Loucy (cell line): ENCODE data around the gene DCHS2.

Source experiments
- H2AFZ ChIP-seq: fragments of 200-600 bp; sonication (generic); 2 replicates; pipeline ENCODE4 v1.6.0; 2016; ENCODE audit warnings: antibody characterized with exemption, mild to moderate bottlenecking, low read length, moderate library complexity
- H3F3A ChIP-seq: fragments of 200-600 bp; 2 replicates; pipeline ENCODE4 v1.6.0; 2016; ENCODE audit warnings: antibody characterized with exemption, low read depth, mild to moderate bottlenecking
- H3K27me3 ChIP-seq: fragments of 200-600 bp; sonication (generic); 2 replicates; pipeline ENCODE4 v1.6.1; 2014; ENCODE audit warnings: low read length, mild to moderate bottlenecking; ENCODE audit not compliant: insufficient read depth, poor library complexity, severe bottlenecking
- H3K36me3 ChIP-seq: fragments of 200-600 bp; sonication (generic); 2 replicates; pipeline ENCODE4 v1.6.1; 2016; ENCODE audit warnings: low read length; ENCODE audit not compliant: insufficient read depth
- H3K4me1 ChIP-seq: fragments of 200-600 bp; sonication (generic); 2 replicates; pipeline ENCODE4 v1.5.1; 2014; ENCODE audit warnings: low read length, mild to moderate bottlenecking; ENCODE audit not compliant: insufficient read depth, poor library complexity, severe bottlenecking
- H3K4me2 ChIP-seq: fragments of 200-600 bp; sonication (generic); 2 replicates; pipeline ENCODE4 v1.6.0; 2014; ENCODE audit warnings: antibody characterized with exemption, low read length, low read depth, mild to moderate bottlenecking; ENCODE audit not compliant: poor library complexity, severe bottlenecking
- H3K4me3 ChIP-seq: fragments of 200-600 bp; sonication (generic); 2 replicates; pipeline ENCODE4 v1.5.1; 2014; ENCODE audit warnings: low read length, mild to moderate bottlenecking, mixed read lengths; ENCODE audit not compliant: poor library complexity, severe bottlenecking
- H3K79me2 ChIP-seq: fragments of 200-600 bp; sonication (generic); 2 replicates; pipeline ENCODE4 v1.6.1; 2014; ENCODE audit warnings: low read length; ENCODE audit not compliant: insufficient read depth
- H3K9ac ChIP-seq: fragments of 200-600 bp; sonication (generic); 2 replicates; pipeline ENCODE4 v1.6.0; 2014; ENCODE audit warnings: mild to moderate bottlenecking, low read depth, low read length, moderate library complexity; ENCODE audit not compliant: poor library complexity, severe bottlenecking
- H3K9me2 ChIP-seq: fragments of 200-600 bp; sonication (generic); replicated peaks from 2 replicates; pipeline ENCODE4 v1.6.1; 2016; ENCODE audit warnings: low read depth, low read length, mixed read lengths
- H3K9me3 ChIP-seq: fragments of 200-600 bp; sonication (generic); 2 replicates; pipeline ENCODE4 v1.6.1; 2014; ENCODE audit warnings: mild to moderate bottlenecking, antibody characterized with exemption, low read length, low read depth; ENCODE audit not compliant: insufficient read depth
- H4K20me1 ChIP-seq: fragments of 200-600 bp; sonication (generic); 2 replicates; pipeline ENCODE4 v1.6.0; 2014; ENCODE audit warnings: antibody characterized with exemption, low read length, mild to moderate bottlenecking; ENCODE audit not compliant: insufficient read depth, poor library complexity, severe bottlenecking
- EZH2phosphoT487 ChIP-seq: fragments of 200-600 bp; IDR thresholded peaks from 2 replicates; pipeline ENCODE4 v1.6.1; 2018; ENCODE audit warnings: antibody characterized with exemption, mild to moderate bottlenecking, moderate library complexity, borderline replicate concordance
- TF ChIP-seq, protein P1 (sequence below): fragments of 200-600 bp; sonication (generic); conservative IDR thresholded peaks from 2 replicates; pipeline ENCODE4 v1.5.1; 2014; ENCODE audit warnings: mild to moderate bottlenecking, antibody characterized with exemption, low read length

DCHS2 gene

DNA sequence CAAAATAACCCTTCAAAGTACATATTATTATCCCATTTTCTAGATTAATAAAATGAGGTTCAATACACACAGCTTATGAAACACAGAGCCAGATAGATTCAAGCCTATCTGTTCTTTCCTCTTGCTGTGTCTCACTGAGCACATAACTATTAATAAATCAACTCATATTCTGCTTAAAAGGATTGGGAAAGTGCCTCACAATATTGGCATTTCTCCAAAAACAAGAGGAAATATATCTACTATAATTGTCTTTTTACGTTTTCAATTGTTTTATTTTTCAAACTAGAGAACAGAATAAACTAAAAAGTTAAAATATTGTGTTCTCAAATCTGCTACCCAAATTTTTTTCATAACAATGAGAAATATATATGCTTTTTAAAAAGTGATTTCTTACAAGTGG lies 15.8 kb downstream of the DCHS2 start:
- Histone ChIP-seq H3K4me2 (no peak overlapping the region), H4K20me1 (no peaks in the 10 kb centered on the region), H3F3A (no peaks in the 10 kb centered on the region), H3K9me2 (no peaks in the 10 kb centered on the region), H3K4me3 (no peak overlapping the region), H2AFZ (no peak overlapping the region), H3K9me3 (no peaks in the 10 kb centered on the region), H3K9ac (no peak overlapping the region), H3K4me1 (no peaks in the 10 kb centered on the region), H3K79me2 (no peaks in the 10 kb centered on the region), H3K27me3 (no peaks in the 10 kb centered on the region), H3K36me3 (no peaks in the 10 kb centered on the region)
- no peak for TF ChIP-seq EZH2phosphoT487
- TF ChIP-seq, protein P1, sequence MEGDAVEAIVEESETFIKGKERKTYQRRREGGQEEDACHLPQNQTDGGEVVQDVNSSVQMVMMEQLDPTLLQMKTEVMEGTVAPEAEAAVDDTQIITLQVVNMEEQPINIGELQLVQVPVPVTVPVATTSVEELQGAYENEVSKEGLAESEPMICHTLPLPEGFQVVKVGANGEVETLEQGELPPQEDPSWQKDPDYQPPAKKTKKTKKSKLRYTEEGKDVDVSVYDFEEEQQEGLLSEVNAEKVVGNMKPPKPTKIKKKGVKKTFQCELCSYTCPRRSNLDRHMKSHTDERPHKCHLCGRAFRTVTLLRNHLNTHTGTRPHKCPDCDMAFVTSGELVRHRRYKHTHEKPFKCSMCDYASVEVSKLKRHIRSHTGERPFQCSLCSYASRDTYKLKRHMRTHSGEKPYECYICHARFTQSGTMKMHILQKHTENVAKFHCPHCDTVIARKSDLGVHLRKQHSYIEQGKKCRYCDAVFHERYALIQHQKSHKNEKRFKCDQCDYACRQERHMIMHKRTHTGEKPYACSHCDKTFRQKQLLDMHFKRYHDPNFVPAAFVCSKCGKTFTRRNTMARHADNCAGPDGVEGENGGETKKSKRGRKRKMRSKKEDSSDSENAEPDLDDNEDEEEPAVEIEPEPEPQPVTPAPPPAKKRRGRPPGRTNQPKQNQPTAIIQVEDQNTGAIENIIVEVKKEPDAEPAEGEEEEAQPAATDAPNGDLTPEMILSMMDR = no peak

DNA sequence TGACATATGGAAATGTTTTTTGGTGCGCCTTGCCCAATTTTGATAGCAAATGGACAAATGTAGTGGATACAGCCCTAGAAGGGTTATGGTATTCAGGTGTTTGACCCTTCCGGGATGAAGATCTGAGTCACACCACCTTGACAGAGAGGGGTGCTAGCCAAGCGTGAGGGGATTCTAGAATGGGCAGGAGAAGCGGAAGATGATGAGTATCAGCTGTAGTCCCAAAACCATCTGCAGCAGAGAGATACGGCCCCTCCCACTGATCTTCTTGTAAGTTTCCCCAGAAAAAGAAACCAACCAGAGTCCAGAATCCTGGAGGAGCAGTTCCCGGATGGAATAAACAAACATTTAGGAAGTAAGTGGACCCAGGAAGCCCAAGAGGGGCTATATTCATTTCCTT lies 18.1 kb downstream of the DCHS2 start:
- no peaks in the 10 kb centered on the region for H4K20me1 ChIP-seq
- H2AFZ ChIP-seq = no peak overlapping the region
- no peaks in the 10 kb centered on the region for H3K36me3 ChIP-seq
- no peak overlapping the region for H3K9ac ChIP-seq
- no peaks in the 10 kb centered on the region for H3K79me2 ChIP-seq
- no peak overlapping the region for H3K4me3 ChIP-seq
- no peaks in the 10 kb centered on the region for H3F3A ChIP-seq
- no peaks in the 10 kb centered on the region for H3K27me3 ChIP-seq
- H3K4me2 ChIP-seq = no peak overlapping the region
- TF ChIP-seq EZH2phosphoT487 = no peak
- TF ChIP-seq, protein P1 = no peak
- H3K9me3 ChIP-seq = no peaks in the 10 kb centered on the region
- H3K4me1 ChIP-seq = no peaks in the 10 kb centered on the region
- H3K9me2 ChIP-seq = no peaks in the 10 kb centered on the region

DNA sequence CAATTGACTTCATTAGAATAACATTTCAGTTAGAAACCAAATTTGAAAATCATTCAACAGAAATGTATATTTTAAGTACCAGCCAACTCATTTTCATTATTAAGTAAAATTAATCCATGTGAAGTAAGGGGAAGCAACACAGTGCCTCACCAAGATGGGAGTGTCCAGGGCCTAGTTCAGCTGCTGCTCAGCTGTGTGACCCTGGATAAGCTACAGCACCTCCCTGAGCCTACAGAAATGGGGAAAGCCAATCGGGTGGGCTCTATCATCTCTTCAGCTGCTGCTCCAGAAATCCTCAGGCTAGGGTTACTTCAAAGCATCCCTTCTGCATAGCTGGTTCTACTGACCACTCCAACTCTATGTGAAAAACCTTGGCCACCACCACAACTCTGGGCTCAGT lies 18.7 kb downstream of the DCHS2 start:
- no peaks in the 10 kb centered on the region for H3K36me3 ChIP-seq
- no peak for TF ChIP-seq EZH2phosphoT487
- TF ChIP-seq, protein P1 = no peak
- H3K9me2 ChIP-seq = no peaks in the 10 kb centered on the region
- H3K4me2 ChIP-seq = no peak overlapping the region
- no peaks in the 10 kb centered on the region for H3K27me3 ChIP-seq
- no peaks in the 10 kb centered on the region for H4K20me1 ChIP-seq
- no peaks in the 10 kb centered on the region for H3K79me2 ChIP-seq
- H3K9me3 ChIP-seq = no peaks in the 10 kb centered on the region
- no peak overlapping the region for H3K4me3 ChIP-seq
- no peak overlapping the region for H2AFZ ChIP-seq
- no peaks in the 10 kb centered on the region for H3F3A ChIP-seq
- no peak overlapping the region for H3K9ac ChIP-seq
- no peaks in the 10 kb centered on the region for H3K4me1 ChIP-seq
